ENCODE measurements around the gene NAT16. TPM values are rescaled to one million over a fixed set of nuclear protein-coding genes. Genes with fewer than 3 reads are reported as not detected.

Gene NAT16
- total and polyA plus RNA-seq, 2 donors: not detected

Other genes with a start within 250 kb of the NAT16 start
- 1.4 TPM for gene MUC3A, start 230.8 kb downstream of the NAT16 start, total RNA-seq
- 2.3 TPM for gene MUC3A, start 230.8 kb downstream of the NAT16 start, polyA plus RNA-seq
- gene MUC12, start 210.7 kb downstream of the NAT16 start, total RNA-seq: 0.57 TPM
- gene MUC12, start 210.7 kb downstream of the NAT16 start, polyA plus RNA-seq: 1.4 TPM
- gene MUC17, start 160.2 kb downstream of the NAT16 start, total RNA-seq: under 0.01 TPM
- gene MUC17, start 160.2 kb downstream of the NAT16 start, polyA plus RNA-seq: under 0.01 TPM
- 6.9 TPM for gene TRIM56, start 94.8 kb downstream of the NAT16 start, total RNA-seq
- 12.8 TPM for gene TRIM56, start 94.8 kb downstream of the NAT16 start, polyA plus RNA-seq
- gene SERPINE1, start 53.2 kb downstream of the NAT16 start, total RNA-seq: 2.1 TPM
- gene SERPINE1, start 53.2 kb downstream of the NAT16 start, polyA plus RNA-seq: 7.3 TPM
- gene AP1S1, start 25.8 kb downstream of the NAT16 start, total RNA-seq: 27.9 TPM
- gene AP1S1, start 25.8 kb downstream of the NAT16 start, polyA plus RNA-seq: 48.5 TPM
- gene VGF, start 14.7 kb downstream of the NAT16 start, total RNA-seq: 0.05 TPM
- 0.52 TPM for gene VGF, start 14.7 kb downstream of the NAT16 start, polyA plus RNA-seq
- not detected for gene MOGAT3, start 20.7 kb upstream of the NAT16 start, total RNA-seq
- 0.11 TPM for gene MOGAT3, start 20.7 kb upstream of the NAT16 start, polyA plus RNA-seq
- 7.1 TPM for gene PLOD3, start 37.3 kb upstream of the NAT16 start, total RNA-seq
- gene PLOD3, start 37.3 kb upstream of the NAT16 start, polyA plus RNA-seq: 32.0 TPM
- 68.3 TPM for gene ZNHIT1, start 37.9 kb upstream of the NAT16 start, total RNA-seq
- 103 TPM for gene ZNHIT1, start 37.9 kb upstream of the NAT16 start, polyA plus RNA-seq
- gene CLDN15, start 57.5 kb upstream of the NAT16 start, total RNA-seq: 4.6 TPM
- 34.2 TPM for gene CLDN15, start 57.5 kb upstream of the NAT16 start, polyA plus RNA-seq
- 188 TPM for gene FIS1, start 64.8 kb upstream of the NAT16 start, total RNA-seq
- 148 TPM for gene FIS1, start 64.8 kb upstream of the NAT16 start, polyA plus RNA-seq
- gene IFT22, start 141.5 kb upstream of the NAT16 start, total RNA-seq: 17.8 TPM
- gene IFT22, start 141.5 kb upstream of the NAT16 start, polyA plus RNA-seq: 19.7 TPM
- gene COL26A1, start 182.6 kb upstream of the NAT16 start, total RNA-seq: 3.0 TPM
- gene COL26A1, start 182.6 kb upstream of the NAT16 start, polyA plus RNA-seq: 0.41 TPM

All from thymus (tissue), 2 donors.